OCI-LY3 (cell line): Measurements from ENCODE around the gene FTSJ3.

Experiments
- CTCF ChIP-seq: fragments of 200-600, 300-600 bp; sonication (generic); IDR thresholded peaks from 2 replicates; pipeline ENCODE4 v1.5.1; 2014; ENCODE audit warnings: antibody characterized with exemption, low read length, low read depth
- EZH2phosphoT487 ChIP-seq: fragments of 200-600 bp; shearing (Covaris generic); IDR thresholded peaks from 2 replicates; pipeline ENCODE4 v1.6.1; 2018; ENCODE audit warnings: antibody characterized with exemption, mixed run types, low read depth

- TF ChIP-seq CTCF (no peak), EZH2phosphoT487 (no peak)
Observed at GRCh38 chr17:63824362-63824761, 3.1 kb downstream of the FTSJ3 start.
